Measurements from ENCODE around the gene ZNF784.
"Not testable (repeated sequence)": the region's sequence is repeated elsewhere in the genome, so short reads cannot be mapped to it uniquely, and the experiment has no call there.

Gene ZNF784

GRCh38 chr19:55599842-55600661, 24.3 kb downstream of the ZNF784 start, which contains the start of gene ZNF524:
ZNF524 (plus strand) TSS chr19:55600288; CDS start chr19:55602113, 1,825 bp downstream.
- peak; percentile 94 for DNase-seq

DNA sequence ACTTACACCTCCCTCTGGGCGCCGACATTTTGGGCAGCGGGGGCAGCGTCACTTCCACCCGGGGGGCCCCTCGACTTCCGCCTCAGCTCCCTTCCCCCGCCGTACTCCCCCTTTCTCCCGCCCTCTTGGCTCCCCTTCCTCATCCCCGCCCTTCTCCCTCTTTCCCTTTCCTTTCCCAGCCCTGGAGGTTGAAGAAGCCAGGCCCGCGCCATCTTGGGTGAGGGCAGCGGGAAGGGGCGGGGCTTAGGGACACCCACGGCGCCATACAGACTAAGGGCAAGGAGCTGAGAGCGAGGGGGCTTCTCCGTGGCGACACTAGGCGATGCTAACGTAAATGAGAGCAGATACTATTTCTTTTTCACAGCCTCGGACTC, 24.9 kb downstream of the ZNF784 start, which contains the start of gene FIZ1:
TSS of gene FIZ1 (minus strand) at position 50 of the 374 bp plus-strand sequence. CDS start 1,652 bp downstream, outside the sequence.
- peak; percentile 99 for DNase-seq

GRCh38 chr19:55598719-55599467, 25.5 kb downstream of the ZNF784 start:
- peak; percentile 96 for DNase-seq

GRCh38 chr19:55598034-55598433, 26.3 kb downstream of the ZNF784 start:
- no peak for DNase-seq

GRCh38 chr19:55597501-55597921, 26.9 kb downstream of the ZNF784 start:
- DNase-seq, result no peak

DNA sequence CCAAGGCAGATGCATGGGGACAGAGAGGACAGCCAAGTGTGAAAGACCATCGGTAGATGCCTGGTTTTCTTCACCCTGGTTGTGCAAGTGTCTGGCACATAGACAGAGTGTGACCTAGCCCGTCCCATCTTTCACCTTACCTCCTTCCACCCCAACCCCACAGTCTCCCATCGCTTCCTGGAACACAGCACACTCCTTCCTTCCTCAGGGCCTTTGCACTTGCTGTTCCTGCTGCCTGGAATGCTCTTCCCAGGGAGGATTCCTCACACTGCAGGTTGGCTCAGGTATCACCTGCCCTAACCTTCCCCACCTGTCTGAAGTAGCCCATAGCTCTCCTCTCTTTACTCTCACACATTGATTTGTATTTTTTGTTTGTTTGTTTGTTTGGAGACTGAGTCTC, 28.1 kb downstream of the ZNF784 start:
- no peak for DNase-seq

DNA sequence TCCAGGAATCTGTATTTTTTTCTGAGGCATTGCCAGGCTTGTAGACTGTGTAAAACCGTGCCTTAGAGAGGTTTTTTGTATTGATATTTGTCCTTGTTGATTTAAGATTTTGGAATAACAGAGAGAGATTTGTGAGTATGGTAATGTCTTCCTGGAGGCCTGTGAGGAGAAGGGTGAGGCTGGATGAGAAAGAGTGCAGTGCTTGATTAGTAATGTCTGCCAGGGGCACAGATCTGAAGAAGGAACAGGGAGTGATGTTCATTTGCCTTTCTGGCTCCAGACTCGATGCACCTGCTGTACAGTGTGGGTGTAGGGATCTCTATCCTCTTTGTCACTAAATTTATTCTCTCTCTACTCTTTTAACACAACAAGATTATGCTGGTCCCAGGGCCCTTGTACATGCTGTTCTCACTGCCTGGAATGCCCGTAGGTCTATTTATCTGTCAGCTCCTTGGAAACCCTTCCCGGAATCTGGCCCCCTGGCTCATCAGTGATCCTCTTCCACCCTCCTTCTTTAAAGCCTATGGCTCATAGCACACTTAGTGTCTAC, 29.3 kb downstream of the ZNF784 start:
- no peak for DNase-seq

DNA sequence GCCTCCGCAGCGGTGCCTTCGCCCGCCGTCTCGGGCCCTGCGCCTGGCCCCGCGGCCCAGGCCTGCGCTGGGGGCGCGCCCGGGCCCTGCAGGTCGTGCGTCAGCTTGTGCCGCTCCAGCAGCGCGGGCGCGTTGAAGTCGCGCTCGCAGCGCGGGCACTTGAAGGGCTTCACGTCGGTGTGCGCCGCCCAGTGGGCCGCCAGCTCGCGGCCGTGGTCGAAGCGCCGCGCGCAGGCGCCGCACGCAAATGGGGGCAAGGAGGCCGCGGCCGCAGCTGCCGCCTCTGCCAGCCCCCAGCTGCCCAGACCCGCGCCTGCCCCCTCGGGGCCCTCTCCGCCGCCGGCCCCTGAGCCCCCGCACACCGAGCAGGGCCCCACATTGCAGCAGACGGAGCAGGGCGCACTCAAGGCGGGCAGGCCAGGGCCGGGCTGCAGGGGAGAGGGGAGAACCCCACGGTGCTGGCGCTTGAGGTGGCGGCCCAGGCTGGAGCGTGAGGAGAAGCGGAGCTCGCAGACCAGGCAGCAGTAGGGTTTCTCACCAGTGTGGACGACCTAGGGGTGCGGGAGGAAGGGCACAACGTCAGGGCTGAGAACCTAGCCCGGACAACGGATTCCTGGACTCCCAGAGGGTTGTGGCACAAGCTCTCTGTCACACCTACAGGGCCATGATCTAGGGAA, 31.1 kb downstream of the ZNF784 start:
- no peak for DNase-seq

GRCh38 chr19:55592391-55593090, 31.8 kb downstream of the ZNF784 start:
- DNase-seq, result no peak

DNA sequence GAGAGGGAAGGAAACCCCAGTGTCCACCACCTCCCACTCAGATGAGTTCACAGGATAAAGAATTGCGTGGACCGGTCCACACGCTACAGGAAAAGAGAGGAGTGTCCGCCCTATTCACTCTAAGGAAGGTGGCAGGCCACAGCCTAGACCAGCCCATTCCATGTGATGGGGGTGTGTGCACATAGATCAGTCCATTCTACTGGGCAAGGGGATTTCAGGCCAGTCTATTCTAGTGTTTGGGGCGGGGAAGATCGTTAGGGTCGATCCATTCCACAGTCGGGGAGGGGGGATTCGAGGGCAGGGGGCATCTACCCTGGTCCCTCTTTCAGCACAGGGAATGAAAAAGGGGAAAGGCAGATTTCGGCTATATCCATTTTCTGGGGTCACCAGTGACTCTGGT, 32.8 kb downstream of the ZNF784 start:
- no peak for DNase-seq

GRCh38 chr19:55590617-55591016, 33.7 kb downstream of the ZNF784 start:
- DNase-seq, result no peak

DNA sequence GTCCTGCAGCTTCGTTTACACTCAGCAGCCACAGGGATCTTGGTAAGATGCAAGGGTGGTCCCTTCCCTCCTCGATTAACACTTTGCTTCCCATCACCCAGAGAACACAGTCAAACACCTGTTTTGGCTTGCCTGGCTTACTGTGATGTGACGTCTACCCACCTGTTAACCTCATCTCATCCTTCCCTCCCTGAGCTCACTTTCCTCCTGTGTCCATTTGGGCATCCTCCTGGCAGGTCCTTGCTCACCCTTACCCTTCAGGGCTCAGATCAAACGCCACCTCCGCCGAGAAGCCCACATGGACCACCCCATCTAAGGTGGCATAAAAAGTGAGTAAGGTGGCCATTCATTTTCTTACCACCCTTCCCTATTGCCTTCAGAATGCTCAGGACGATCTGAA, 34.3 kb downstream of the ZNF784 start:
- no peak for DNase-seq

- no peak for DNase-seq
Observed at GRCh38 chr19:55588738-55589137, 35.6 kb downstream of the ZNF784 start.

GRCh38 chr19:55586976-55587668, 37.2 kb downstream of the ZNF784 start:
- DNase-seq, result peak; percentile 95

DNA sequence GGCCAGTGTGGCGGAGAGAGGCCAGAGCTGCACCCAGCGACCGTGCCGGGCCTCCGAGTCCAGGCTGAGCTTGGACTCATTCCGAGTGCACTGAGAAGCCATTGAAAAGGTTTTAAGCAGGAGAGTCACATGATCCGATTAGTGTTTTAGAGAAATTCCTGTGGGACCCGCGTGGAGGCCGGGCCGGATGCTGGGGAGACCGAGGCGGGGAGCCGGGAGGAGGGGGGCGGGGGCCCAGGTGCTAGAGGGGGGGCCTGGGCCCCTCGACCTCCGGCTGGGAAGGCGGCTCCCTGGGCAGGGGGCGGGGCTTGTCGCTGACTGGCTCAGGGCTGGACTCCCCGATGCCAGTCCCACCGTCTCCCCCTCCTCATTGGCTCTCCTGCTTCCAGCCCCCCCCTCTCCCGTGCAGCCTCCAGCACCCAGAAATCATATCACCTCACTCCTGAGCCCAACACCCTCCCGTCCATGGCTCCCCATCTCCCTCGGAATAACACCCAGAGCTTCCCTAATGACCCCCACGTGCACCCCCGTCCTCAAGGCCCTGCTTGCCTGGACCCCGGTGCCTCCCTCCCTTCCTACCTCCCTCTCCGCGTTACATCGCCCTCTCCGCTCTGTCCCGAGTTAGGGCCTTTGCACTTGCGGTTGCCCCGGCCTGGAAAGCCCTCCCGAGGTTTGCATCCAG, 38.6 kb downstream of the ZNF784 start:
- DNase-seq, result peak; percentile 92

DNA sequence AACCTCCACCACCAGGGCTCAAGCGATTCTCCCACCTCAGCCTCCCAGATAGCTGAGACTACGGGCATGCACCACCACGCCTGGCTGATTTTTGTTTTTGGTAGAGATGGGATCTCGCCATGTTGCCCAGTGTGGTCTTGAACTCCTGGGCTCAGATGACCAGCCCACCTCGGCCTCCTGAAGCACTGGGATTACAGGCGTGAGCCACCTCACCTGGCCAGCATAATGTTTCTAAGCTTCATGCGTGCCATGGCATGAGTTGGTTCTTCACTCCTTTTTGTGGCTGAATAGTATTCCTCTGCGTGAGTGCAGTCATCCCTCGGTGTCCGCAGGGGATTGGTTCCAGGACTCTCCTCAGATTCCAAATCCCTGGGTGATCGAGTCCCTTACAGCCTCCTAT, 39.5 kb downstream of the ZNF784 start:
- DNase-seq, result no peak

DNA sequence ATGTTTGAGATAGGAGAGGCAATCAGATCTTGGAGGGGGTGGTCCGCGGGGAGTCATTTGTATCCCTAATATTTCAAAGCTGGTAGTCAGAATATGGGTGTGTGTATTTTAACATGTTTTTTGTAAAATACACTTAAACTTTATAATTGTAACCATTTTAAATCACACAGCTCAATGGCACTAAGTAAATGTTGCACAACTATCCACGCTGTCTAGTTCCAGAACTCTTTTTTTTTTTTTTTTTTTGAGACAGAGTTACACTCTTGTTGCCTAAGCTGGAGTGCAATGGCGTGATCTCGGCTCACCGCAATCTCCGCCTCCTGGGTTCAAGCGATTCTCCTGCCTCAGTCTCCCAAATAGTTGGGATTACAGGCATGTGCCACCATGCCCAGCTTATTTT, 40.5 kb downstream of the ZNF784 start:
- DNase-seq, result not testable (repeated sequence)

- not testable (repeated sequence) for DNase-seq
Observed at GRCh38 chr19:55582284-55582683, 42.1 kb downstream of the ZNF784 start.

DNA sequence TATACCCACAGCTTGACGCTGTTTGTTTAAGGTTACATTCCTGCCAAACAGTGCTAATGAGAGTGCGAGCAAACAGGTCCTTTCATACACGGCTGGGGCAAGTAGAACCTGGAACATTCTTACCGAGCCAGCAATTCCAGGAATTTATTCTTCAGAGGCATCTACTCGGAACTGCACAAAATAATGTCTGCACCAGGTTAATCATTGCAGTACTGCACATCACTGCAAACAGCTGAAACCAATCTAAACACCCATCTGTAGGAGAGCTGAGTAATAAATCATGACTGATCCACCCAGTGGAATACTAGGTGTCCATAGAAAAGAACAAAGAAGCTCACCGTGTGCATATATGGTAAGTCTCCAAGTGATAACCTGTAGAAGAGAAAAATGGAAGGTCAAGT, 42.5 kb downstream of the ZNF784 start:
- DNase-seq, result no peak

DNA sequence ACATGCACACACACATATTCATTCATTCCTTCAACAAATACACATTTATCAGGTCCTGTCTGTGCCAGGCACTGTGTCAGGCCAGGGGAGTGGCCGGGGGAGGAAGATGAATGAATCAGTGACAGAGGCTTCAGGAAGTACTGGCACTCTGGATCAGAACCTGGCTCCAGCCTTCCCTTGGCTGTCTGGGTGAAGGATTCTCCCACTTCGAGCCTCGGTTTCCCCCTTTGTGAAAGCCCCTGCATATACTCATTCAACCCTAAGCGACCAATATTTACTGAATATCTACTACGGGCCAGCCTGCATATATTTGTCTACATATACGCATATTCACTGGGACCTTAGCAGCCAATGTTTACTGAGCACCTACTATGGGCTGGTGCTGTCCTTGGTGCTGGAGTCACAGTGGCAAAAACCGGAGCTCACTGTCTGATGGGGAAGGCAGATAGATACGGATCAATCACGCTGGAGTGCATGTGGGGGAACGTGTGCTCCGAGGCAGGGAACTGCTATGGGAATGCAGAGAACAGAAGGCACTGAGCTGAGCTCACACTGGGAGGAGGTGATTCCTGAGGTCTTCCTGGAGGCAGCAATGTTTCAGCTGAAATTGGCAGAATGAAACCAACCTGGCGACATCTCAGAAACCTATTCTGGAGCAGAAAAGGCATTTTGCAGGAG, 43.1 kb downstream of the ZNF784 start:
- no peak for DNase-seq
